Activated CD4-positive, alpha-beta T cell treated with anti-CD3 and anti-CD28 coated beads for 1 hour (primary cell): ENCODE results near the gene NACC2.

Experiments
- DNase-seq: peaks from one replicate; pipeline ENCODE4 v3.0.0-alpha.2; 2020

The NACC2 gene

DNA sequence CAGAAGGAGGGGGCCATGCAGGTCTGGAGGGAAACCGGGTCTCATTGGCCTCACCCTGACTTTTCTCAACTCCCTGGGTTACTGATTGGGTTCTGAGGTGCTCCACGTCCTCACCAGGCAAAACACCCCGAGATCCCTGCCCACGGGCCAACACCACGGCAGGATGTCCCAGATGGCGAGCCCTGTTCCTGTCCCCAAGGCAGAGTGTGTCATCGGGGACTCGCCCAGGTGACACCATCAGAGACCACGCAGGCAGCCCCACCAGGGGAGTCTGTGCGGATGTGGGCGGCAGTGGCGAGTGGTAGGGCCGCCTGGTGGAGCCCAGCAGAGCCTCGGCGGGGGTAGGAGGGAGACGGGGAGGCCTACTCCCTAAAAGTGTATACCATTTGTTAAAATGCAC is 74.9 kb downstream of the NACC2 start:
- DNase-seq: no peak

DNA sequence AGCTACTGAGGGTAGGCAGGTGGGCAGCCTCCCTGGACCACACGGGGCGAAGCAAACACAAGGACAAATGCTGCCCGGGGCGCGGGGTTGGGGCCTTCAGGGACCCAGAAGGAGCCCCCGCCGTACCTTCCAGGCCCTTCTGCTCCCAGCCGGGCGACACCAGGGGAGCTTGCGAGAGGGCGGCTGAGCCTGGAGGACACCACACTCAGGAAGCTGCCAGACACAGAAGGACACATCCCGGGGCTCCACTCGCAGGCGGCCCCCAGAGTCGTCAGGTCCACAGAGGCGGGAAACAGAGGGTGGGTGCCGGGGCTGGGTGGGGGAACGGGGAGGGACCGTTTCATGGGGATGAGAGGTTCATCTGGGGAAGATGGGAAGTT is 75.4 kb downstream of the NACC2 start:
- DNase-seq: no peak

DNA sequence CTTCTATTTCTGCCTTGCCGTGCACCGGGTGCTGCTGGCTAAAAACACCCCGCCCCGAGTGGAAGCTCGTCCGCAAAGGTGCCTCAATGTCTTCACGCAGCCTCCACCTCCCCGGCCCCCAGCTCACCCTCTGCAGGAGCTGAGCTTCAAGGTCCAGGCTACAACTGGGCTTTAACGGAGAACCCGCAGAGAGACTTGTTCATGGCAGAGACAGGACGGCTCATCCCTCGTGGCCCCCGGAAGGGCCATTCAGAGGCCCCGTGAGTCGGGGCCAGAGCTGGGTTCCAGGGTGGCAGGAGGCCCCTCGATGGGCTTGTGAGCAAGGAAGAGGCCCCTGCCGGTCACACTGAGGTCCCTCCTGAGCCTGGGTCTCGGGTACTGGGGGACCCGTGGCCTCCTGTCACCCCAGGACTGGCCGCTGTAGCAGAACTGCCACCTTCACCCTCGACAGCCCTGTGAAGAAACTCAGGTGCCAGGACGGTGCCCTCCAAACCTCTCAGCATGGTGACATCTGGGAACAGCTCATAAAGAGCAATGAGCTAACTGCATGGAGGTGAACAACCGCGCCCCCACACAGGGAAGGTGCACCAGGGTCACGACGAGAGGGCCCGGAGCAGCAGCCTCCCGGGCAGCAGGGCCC is 75.9 kb downstream of the NACC2 start:
- DNase-seq: no peak

DNA sequence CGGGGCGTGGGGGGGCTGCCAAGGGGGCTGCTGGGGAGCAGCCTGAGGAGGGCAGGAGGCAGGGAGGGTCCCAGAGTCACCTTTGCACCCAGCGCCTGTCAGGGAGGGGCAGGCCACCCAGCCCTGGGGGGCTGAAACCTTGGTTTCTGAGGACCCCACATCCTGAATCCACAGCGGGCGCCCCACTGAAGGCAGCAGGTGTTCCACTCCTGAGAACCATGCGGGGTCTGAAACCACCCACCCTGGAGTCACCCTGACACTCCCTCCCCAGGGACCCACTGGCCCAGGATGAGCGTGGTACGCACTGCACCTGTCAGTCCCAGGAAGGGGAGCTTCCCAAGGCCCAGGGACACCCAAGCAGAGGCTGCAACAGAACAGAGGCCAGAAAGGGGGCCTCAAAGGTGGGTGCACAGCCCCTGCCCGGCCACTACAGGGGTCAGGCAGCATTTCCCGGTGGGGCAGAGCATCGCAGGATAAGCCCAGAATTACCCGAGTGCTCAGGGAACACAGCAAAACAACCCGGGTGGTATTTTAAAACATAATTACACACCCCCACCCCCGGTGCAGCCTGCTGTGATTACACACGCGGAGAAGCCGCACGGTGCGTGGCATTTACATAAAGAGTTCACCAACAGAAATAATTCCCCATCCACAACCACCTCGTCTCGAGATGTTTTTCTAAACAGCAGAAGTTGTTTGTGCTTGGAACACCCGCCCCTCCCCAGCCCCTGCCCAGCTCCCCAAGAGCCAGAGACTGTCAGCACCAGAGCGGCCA is 76.6 kb downstream of the NACC2 start:
- DNase-seq: no peak

DNA sequence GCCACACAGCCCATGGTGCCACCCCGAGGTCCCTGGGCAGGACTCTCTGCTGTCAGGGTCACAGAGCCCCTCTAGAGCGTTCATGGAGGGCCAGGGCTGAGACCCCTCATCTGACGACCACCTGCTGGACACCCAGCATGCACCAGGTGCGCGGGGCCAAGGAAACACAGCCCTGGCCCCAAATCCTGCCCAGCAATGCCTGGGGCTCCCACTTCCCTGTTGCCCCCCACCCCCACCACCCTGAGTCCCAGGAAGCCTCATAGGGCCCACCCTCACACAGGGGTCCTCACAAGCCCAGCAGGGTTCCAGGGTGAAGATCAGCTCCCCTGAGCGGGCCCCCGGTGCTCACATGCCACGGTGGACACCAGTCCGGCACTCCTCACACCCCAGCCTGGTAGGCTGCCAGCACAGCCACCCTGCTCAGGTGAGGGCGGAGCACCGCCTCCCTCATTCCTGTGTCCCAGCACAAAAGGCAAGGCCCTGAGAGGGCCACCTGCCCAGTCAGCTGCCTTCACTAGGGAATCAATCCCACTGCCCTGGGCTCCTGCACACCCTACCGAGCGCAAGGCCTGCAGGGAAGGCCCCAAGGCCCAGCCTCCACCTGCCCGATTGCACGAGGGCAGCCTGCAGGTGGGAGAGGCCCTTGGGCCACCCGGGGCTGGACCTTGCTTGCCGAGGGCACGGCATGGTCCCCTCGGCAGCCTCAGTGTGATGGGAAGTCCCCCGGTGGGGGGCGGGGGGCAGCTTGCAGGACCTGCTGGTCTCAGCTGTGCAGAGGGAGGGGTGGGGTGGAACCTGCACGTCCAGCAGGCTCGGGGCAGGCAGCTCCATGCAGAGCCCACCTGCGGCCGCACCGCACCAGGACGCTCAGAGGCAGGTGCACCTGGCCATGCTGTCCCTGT is 77.5 kb downstream of the NACC2 start:
- DNase-seq: no peak

DNA sequence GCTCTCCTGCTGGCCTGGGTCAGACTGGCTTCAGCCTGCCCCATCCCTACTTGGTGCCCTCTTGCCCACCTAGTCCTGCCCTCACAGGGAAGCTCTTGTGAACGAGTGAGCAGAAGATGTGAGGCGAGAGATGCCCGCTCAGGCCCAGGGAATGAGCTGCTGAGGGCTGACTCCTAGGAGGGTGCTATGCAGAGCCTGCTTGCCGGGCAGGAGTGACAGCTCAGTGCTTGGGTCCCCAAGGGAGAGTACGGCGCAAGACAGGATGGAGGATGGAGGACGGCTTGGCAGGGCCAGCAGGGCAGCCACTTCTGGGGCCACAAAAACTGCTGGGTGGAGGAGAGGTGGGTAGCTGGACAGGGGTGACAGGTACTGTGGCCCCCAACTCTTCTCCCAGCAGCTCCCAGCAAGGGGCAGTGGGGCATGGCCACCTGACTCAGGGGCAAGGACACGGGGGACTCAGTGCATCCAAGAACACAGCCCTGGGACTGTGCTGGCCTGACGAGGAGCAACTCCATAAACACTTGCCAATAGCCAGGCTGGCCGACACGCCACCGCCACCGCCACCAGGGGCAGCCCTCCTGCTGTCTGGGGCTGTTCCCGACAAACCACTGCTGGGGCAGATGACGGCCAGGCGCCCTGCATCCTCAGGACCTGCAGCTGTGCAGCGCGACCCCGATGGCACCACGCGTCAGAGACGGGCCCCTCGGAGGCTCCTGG is 78.4 kb downstream of the NACC2 start:
- DNase-seq: no peak

DNA sequence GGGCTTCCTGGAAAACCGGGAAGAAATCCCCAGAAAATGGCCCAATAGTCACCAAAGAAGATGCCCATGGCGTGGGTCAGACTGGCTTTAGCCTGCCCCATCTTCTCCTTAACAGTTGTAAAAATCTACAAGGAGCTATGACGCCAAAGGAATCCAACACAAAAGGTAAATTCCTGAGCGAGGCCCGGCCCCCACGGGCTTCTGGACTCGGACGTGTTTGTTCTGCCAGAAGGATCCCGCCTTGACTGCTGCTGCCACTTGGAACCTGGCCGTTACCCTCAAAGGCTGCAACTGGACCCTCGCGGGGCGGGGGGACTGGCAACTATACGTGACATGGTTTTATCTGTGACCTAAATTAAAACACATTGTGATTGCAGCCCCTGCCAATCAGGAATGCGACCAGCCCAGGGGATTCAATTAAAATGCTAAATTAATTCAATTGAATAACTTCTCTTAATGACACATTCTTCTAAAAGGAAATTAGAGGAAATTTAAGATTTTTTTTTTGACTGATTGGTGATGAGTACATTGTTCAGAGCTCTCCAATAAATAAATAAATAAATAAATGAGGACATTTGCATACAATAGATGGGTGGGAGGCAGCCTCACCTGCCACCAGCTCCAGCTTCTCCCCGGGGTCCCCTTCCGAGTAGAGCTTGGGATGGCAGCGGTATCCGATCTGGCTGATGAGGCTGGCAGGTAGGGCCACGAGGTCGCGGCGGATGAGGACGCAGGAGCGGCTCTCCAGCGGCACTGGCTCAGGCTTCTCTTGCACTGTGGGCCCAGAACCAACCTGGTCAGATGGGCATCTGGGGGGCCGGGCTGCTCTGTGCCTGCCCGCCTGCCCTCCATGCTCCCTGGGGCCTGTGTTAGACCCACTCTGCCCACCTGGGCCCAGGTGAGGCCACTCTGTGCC is 79.2 kb downstream of the NACC2 start:
- no peak for DNase-seq

DNA sequence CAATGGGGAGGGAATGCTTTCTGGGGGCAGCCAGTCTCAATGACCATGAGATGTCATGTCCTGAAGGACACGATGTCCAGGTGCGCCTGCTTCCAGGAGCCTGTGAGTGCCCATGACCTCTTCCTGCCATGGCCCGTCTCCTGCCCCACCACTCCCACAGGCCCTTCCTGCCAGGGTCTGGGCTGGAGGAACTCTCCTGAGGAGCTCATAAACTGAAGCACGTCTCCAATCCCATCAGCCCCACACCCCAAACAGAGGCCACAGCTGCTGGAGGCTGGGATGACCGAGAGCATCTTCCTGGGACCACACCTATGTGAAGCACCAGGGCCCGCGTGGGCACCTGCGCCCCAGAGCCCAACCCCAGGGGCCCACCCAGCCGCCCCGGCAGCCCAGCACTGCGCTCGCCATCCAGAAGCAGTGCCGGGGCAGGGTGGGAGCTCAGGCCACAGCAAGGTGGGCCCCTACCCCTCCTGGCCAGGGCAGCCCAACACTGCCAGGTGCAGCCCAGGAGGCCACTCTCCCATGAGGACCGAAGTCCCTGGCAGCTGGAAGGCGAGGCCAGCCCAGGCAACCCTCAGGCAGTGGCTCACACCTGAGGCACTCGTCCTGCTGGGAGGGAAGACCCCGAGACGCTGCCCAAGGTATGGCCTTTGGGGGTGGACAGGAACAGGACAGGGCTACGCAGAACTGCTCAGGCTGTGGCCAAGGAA is 80.0 kb downstream of the NACC2 start:
- no peak for DNase-seq

DNA sequence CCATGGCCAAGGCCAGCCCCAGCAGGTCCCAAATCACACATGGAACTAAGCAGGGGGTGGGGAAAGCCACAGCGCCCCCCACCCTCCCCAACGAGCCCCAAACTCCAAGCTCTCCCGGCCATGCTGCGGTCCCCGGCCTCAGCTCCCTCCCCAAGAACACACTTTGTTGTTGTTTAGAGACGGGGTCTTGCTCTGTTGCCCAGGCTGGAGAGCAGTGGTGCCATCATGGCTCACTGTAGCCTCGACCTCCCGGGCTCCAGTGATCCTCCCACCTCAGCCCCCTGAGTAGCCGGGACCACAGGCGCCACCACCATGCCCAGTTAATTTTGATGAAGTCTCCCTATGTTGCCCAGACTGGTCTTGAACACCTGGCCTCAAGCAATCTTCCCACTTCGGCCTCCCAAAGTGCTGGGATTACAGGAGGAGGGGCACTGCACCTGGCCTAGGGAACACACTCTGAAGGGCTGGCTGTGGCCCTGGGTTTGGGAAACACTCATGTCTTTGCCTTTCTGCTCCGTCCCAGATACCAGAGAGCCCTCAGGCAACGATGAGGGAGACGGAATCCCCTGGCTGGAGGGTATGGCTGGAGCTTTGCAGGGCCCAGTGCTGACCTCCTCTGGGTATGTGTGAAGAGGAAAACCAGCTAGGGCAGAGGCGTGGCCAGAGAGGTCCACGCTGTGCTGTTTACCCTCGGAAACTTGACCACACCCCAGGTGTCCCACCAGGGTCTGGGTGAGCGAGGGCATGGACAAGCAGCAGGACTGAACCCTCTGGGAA is 80.8 kb downstream of the NACC2 start:
- no peak for DNase-seq

DNA sequence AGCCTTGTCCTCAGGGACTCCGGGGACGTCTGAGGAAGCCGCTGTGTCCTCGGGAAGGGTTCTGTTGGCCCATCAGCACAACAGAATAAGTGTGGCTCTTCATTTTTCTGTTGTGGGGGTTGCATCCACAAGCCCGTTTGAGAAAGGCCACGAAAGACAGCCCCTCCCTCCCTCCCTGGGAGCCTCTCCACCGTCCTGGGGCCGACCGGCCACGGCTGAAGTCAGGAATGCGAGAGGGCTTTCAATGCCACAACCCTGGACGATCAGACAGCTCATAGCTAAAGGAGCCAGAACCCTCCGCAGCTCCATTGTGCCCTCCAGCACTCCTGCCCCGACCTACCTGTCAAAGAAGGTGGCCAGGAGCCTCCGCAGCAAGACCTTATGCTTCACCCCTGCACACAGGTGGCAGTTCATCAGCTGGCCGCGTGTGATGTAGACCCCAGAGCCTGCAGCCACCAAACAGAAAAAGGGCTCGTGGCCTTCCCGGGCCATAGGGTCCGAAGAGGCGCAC is 81.5 kb downstream of the NACC2 start:
- no peak for DNase-seq

DNA sequence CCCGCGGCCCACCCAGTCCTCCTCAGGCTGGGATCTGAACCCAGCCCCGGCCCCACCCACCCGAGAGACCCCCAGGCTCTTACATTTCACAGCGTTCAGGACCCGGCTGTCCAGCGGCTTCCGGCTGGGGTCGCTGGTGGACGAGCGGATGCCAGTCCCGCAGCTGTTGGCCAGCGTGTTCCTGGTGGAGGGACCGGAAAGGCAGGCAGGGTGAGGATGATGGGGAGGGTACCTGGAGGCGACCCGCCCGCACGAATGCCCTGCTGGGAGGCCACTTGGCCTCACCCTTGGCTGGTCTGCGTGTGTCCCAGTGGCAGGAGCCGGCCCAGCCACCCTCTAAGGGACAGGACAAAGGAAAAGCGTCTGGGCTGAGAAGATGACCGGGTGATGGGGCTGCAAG is 82.0 kb downstream of the NACC2 start:
- DNase-seq: no peak

DNA sequence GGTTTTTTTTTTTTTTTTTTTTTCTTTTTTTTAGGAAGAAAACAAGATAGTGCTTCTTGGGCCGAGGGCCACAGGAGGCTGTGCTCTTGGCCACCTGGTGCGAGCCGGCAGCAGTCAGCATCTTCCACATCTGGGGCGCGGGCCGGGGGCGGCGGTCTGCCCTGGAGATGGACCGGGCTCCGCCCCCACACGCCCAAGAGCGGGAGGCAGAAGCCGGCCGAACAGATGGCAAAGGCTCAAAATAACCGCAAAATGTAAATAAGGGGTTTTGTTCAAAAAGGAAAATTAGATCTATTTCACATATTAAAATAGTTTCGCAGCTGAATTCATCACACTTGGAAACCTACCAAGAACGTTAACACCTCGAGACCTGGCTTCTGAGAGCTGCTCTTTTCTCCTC is 82.4 kb downstream of the NACC2 start:
- DNase-seq: no peak

DNA sequence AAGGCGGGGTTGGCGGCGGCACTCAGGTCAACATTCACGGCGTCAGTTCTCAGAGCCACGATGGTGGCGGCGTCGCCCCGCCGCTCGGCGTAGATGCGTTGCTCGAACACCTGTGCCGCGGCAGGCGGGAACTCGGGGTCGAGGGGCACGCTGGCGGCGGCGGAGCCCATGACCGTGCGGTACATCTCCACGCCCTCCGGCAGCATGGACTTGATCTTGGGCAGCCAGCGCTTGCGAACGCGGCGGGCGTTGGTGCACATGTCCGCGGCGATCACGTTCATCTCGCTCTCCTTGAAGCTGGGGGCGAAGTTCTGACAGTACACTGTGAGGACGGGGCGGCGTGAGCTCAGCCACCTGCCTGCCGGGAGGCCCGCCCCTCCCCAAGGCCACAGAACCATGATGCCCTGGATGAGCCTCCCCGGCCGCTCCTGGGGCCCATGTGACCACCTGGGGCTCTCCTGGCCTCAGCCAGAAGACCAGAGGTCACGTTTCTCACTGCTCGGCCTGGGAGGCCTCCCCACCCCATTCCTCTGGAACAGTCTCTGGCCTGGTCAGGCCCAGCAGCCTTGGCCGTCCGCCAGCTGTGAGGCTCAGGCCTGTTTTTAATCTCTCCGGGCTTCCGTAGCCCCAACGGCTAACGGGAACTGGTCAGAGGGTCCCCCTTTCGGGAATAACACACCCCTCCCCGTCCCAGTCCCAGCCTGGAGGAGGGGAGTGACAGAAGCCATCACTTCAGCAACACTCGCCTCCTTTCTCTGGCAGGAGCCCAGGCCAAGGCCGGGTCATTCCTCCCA is 83.2 kb downstream of the NACC2 start:
- no peak for DNase-seq

DNA sequence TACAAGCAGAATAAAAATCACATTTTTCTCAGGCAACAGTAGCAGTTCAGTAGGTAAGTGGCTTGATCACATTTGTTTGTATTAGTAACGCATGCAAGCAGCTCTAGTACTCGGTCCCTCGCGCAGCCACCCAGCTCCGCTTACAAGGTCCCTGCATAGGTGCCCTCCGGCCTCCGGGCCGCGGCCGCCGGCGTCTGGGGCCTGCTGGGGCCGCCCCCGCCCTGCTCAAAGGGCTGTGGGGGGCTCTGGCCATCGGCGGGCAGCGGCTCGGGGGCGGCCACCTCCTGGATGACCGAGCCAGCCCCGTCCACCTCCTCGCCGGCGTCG is 83.8 kb downstream of the NACC2 start:
- no peak for DNase-seq

DNA sequence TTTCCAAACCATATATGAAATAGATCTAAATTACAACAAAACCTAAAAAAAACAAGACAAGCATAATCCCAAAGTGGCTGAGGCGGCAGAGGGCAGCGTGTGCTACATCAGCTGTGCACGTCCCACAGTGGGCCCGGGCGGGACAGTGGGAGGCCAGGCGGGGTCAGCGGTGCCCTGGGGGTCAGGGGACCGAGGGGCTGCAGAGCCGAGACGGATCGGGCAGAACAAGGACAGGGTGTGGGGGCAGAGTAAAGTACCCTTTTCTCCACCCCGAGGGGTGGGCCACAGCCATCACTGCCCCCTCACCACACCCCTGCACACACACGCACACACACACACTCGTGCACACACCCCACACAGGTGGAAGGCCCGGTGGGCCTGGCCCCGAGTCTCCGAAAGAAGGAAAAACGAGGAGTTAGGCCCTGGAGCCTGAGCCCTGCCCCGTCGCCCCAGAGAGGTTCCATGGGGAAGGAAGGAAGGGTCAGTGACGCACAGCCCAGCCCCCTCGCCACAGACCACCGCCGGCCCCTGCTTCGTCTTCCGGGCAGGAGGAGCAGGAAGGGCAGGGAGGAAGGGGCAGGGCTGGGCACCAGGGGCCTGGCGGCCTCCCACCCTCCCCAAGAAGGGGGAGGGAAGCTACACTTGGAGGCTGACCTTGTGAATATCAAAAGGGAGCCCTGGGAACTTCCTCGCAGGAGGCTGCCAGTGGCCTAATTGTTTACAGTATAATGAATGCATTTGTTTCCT is 84.3 kb downstream of the NACC2 start:
- no peak for DNase-seq

DNA sequence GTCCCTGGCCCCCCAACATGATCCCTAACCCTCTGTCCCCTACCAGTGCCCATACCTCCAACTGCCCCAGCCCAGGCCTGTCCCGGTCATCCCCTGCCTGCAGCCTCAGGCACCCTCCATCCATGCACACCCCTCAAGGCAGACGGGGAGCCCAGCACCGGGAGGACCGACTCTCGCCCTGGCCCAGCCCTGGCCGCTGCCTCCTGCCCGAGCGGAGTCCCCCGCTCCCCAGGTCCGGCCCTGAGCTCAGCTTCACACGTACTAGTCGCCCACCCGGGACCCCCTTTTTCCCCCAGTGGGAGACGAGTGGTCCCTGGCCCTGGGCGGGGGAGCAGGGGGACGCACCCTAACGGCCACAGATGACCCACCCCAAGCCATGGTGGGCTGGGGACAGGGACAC is 84.9 kb downstream of the NACC2 start:
- no peak for DNase-seq

DNA sequence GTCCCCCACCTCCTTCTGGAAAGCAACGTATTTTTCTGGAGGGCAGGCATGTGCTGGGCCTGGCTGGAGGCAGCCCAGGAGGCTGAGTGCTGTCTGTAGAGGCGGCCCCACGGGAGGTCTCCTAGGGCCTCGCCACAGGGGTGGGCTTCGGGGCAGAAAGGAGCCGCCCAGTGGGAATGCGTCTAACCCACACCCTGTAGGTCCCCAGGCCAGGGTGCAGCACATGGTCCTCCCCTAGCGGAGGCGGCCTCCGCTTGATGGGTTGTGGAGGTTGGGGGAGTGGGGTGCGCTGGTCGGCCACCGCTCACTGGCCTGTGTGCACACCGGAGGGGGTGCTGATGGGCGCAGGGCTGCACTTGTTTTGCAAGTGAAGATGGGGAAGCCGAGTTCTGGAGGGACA is 85.6 kb downstream of the NACC2 start:
- DNase-seq: no peak

DNA sequence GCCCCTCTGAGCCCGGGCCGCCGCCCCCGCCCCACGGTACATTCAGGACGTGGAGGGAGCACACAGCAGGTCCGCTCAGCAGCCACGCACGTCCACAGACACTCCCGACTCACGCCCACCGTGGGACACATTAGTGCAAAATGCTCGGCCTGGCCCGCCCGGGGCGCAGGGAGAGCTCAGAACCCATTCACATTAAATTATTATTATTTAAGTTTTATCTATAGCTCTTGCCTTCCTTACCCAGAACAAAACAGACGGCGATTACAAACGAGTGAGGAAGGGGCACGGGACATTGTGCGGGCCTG is 86.4 kb downstream of the NACC2 start:
- no peak for DNase-seq
